Mesothelial cell of epicardium (in vitro differentiated cells): ENCODE measurements around the gene CAMTA1. TPM values are rescaled to one million over a fixed set of nuclear protein-coding genes. Genes with fewer than 3 reads are reported as not detected.

Experiments used
- DNase-seq, 2 experiments: peaks; one replicate each; pipeline ENCODE4 v3.0.0; 2021; ENCODE audit warnings: low spot score in 2 of 2; ENCODE audit not compliant: unreplicated experiment in 2 of 2
- H3K27ac Mint-ChIP-seq: 2 replicates; pipeline ENCODE4 v1.8.0; 2021; ENCODE audit warnings: mixed read lengths
- H3K27me3 Mint-ChIP-seq: 2 replicates; pipeline ENCODE4 v1.8.0; 2021; ENCODE audit warnings: low read depth, mixed read lengths
- H3K36me3 Mint-ChIP-seq: 2 replicates; pipeline ENCODE4 v1.8.0; 2021; ENCODE audit warnings: mixed read lengths
- H3K4me1 Mint-ChIP-seq: 2 replicates; pipeline ENCODE4 v1.8.0; 2021; ENCODE audit warnings: mixed read lengths
- H3K4me3 Mint-ChIP-seq: 2 replicates; pipeline ENCODE4 v1.8.0; 2021; ENCODE audit warnings: mild to moderate bottlenecking, moderate library complexity, mixed read lengths
- H3K9me3 Mint-ChIP-seq: 2 replicates; pipeline ENCODE4 v1.8.0; 2021; ENCODE audit warnings: mixed read lengths
- total RNA-seq: library from RNA; stranded (reverse); gene quantifications from 3 replicates; pipeline ENCODE4 v1.2.1, GENCODE V29; 2021
- TF ChIP-seq, protein P1 (sequence below): fragments of 200-600 bp; sonication (generic); IDR thresholded peaks from one replicate; pipeline ENCODE4 v1.5.0; 2021; ENCODE audit warnings: antibody characterized with exemption; ENCODE audit not compliant: unreplicated experiment

The CAMTA1 gene
- total RNA-seq, 1 donor from 2014 or later = 70.4 TPM

DNA sequence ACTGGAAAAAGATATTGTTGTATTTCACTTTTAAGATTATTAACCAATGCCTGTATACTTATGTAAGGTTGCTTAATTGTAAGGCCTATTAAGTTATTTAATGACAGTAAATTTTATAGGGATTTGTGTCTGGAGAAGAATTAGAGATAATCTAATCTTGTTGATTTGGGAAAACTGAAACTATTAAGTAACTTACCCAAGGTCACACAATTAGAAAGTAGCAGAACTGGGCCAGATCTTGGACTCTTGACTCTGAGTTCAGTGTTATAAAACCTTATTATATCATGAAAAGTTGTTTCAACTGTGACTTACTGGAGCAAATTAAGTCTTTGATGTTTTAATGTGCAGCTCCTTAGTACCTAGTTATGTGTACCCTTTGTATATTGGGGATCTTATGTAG is 38.5 kb downstream of the CAMTA1 start:
- TF ChIP-seq, protein P1, sequence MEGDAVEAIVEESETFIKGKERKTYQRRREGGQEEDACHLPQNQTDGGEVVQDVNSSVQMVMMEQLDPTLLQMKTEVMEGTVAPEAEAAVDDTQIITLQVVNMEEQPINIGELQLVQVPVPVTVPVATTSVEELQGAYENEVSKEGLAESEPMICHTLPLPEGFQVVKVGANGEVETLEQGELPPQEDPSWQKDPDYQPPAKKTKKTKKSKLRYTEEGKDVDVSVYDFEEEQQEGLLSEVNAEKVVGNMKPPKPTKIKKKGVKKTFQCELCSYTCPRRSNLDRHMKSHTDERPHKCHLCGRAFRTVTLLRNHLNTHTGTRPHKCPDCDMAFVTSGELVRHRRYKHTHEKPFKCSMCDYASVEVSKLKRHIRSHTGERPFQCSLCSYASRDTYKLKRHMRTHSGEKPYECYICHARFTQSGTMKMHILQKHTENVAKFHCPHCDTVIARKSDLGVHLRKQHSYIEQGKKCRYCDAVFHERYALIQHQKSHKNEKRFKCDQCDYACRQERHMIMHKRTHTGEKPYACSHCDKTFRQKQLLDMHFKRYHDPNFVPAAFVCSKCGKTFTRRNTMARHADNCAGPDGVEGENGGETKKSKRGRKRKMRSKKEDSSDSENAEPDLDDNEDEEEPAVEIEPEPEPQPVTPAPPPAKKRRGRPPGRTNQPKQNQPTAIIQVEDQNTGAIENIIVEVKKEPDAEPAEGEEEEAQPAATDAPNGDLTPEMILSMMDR = no peak
- DNase-seq = no peak
- no peaks in the 10 kb centered on the region for H3K27me3 Mint-ChIP-seq
- no peak overlapping the region for H3K4me3 Mint-ChIP-seq
- peak overlapping the region; percentile 80 for H3K27ac Mint-ChIP-seq
- H3K36me3 Mint-ChIP-seq = peaks cover 3% of the 10 kb centered on the region
- H3K4me1 Mint-ChIP-seq = peaks cover 66% of the 10 kb centered on the region
- no peaks in the 10 kb centered on the region for H3K9me3 Mint-ChIP-seq

DNA sequence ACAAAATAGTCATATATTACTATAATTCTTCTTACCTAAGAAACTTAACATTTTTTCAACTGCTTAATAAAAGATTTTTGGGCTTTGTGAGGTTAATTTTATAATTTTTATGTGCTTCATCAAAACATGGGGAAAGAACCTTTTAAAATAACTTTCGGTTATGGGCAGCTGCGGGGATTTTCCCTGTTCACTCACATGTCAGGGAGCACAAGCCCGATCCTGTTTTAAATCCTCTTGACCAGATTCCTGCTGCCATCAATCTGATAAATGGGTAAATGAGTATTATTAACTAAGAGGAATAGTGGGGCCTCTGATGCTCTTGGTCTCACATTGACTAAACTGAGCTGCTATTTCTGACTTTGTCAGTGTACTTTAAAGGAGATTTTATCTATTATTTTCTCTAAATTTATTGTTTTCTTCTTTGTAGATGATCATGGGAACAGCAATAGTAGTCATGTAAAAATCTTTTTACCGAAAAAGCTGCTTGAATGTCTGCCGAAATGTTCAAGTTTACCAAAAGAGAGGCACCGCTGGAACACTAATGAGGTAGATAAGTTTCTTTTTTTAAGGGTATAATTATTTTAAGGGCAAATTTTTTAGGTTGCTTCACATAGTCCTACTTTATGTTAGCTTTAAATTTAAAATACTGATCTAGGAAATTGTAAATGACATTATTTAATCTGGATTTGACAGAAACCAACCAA is 39.6 kb downstream of the CAMTA1 start:
- H3K27ac Mint-ChIP-seq = peak overlapping the region; percentile 41
- TF ChIP-seq, protein P1 = no peak
- H3K9me3 Mint-ChIP-seq = no peaks in the 10 kb centered on the region
- H3K27me3 Mint-ChIP-seq = no peaks in the 10 kb centered on the region
- no peak for DNase-seq
- H3K4me1 Mint-ChIP-seq = peaks cover 59% of the 10 kb centered on the region
- H3K36me3 Mint-ChIP-seq = peaks cover 9% of the 10 kb centered on the region
- no peak overlapping the region for H3K4me3 Mint-ChIP-seq

DNA sequence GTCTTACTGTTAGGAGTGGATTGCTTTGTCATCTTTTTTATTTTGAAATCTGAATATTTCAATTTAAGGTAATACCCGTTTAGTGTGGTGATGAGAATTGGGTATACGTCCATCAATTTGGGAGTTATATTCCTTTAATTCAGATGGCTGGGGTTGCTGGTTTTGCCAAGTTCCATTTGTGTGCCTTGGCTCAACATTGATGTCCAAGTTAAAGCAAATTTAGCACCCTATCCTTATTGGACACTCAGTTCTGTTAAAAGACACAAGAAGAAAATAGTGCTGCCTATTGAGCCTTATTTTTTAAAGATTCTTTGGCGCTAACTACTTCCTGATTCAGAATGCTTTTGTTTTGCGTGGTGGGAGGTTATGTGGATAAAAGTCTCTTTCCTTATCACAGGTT is 40.6 kb downstream of the CAMTA1 start:
- H3K27me3 Mint-ChIP-seq = no peaks in the 10 kb centered on the region
- peak overlapping the region; percentile 41 for H3K27ac Mint-ChIP-seq
- no peak overlapping the region for H3K4me3 Mint-ChIP-seq
- H3K9me3 Mint-ChIP-seq = no peaks in the 10 kb centered on the region
- peaks cover 50% of the 10 kb centered on the region for H3K4me1 Mint-ChIP-seq
- peaks cover 9% of the 10 kb centered on the region for H3K36me3 Mint-ChIP-seq
- TF ChIP-seq, protein P1 = no peak
- DNase-seq = no peak

DNA sequence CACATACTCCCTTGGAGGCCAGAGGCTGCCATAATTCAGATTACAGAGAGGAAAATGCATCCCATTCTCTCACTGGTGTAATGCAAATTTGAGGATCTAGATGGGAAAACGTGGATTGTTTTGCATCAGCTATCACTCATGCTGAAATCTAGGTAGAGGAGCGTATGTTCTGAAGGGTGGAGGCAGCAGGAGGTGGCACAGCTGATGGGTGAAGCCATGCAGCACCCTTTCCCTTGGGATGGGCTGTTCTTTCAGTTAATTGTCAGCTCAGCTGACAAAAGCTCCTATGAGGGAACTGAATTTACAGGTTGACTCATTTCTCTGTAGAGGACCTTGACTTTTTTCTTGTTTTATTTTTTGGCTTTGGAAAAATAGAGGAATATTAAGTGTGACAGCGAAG is 41.8 kb downstream of the CAMTA1 start:
- TF ChIP-seq, protein P1 = no peak
- no peaks in the 10 kb centered on the region for H3K9me3 Mint-ChIP-seq
- no peak overlapping the region for H3K4me3 Mint-ChIP-seq
- H3K4me1 Mint-ChIP-seq = peaks cover 57% of the 10 kb centered on the region
- peaks cover 9% of the 10 kb centered on the region for H3K36me3 Mint-ChIP-seq
- no peaks in the 10 kb centered on the region for H3K27me3 Mint-ChIP-seq
- peak overlapping the region; percentile 35 for H3K27ac Mint-ChIP-seq
- DNase-seq = no peak

DNA sequence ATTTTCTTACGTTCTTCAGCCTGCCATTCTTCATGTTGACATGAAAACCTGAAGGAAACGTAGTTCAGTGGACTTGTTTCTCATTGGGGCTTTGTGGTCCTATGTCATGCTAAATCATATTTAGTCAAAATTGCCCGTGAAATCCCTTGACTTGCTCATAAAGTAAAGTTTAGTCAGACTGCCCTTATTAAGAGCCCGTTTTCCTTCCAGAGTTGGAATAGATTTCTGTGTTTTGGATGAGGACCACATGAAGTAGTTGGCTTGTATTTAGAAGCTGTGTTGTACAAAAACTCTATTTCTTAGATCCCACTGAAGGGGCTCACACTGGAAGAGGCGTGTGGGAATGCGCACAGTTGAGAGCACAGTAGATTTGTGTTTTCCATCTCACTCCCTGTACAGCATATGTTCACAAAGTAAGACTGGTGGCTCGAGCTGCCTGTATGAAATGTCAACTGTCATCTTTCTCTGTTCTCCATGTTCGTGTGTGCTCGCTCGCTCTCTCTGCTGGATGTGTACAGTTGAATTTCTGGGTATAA is 42.4 kb downstream of the CAMTA1 start:
- Mint-ChIP-seq H3K4me1 (peaks cover 59% of the 10 kb centered on the region), H3K27me3 (no peaks in the 10 kb centered on the region), H3K27ac (no peak overlapping the region), H3K9me3 (no peaks in the 10 kb centered on the region), H3K4me3 (no peak overlapping the region), H3K36me3 (peaks cover 9% of the 10 kb centered on the region)
- TF ChIP-seq, protein P1 = no peak
- DNase-seq = no peak
